HEK293T (cell line): ENCODE data around the gene PKN3.

ENCODE experiments used
- CTCF ChIA-PET: fragments of 350-600 bp; formaldehyde crosslinking; extraction: SDS; loops from one replicate; lab custom pipeline; 2021; ENCODE audit warnings: antibody characterized with exemption, inconsistent platforms; lab: Yijun Ruan, JAX
- POLR2A ChIA-PET: fragments of 350-600 bp; formaldehyde crosslinking; extraction: SDS; loops from one replicate; lab custom pipeline; 2020; ENCODE audit warnings: antibody characterized with exemption, inconsistent platforms; lab: Yijun Ruan, JAX
- DNase-seq: peaks from one replicate; pipeline ENCODE4 v3.0.0; 2012; ENCODE audit warnings: mixed read lengths; ENCODE audit errors: extremely low spot score
- ARNT ChIP-seq: fragments of 450-650 bp; IDR thresholded peaks from 2 replicates; pipeline ENCODE4 v1.6.1; 2017; ENCODE audit warnings: mild to moderate bottlenecking
- BHLHE40 ChIP-seq: fragments of 450-650 bp; IDR thresholded peaks from 2 replicates; pipeline ENCODE4 v1.6.1; 2016; ENCODE audit warnings: mild to moderate bottlenecking, moderate library complexity, borderline replicate concordance
- CTBP1 ChIP-seq: fragments of 450-650 bp; IDR thresholded peaks from 2 replicates; pipeline ENCODE4 v1.6.1; 2016; ENCODE audit warnings: borderline replicate concordance
- ELF4 ChIP-seq: fragments of 450-650 bp; IDR thresholded peaks from 2 replicates; pipeline ENCODE4 v1.6.1; 2017; ENCODE audit warnings: antibody characterized with exemption
- FOXA1 ChIP-seq: fragments of 450-650 bp; IDR thresholded peaks from 2 replicates; pipeline ENCODE4 v1.6.1; 2016; ENCODE audit warnings: mild to moderate bottlenecking
- FOXK2 ChIP-seq: fragments of 450-650 bp; IDR thresholded peaks from 2 replicates; pipeline ENCODE4 v1.6.1; 2016; ENCODE audit warnings: mild to moderate bottlenecking
- FOXM1 ChIP-seq: fragments of 450-650 bp; IDR thresholded peaks from 2 replicates; pipeline ENCODE4 v1.6.1; 2017; ENCODE audit warnings: mild to moderate bottlenecking, borderline replicate concordance
- HDGF ChIP-seq: fragments of 450-650 bp; IDR thresholded peaks from 2 replicates; pipeline ENCODE4 v1.6.1; 2017; ENCODE audit warnings: antibody characterized with exemption, borderline replicate concordance
- L3MBTL2 ChIP-seq: fragments of 450-650 bp; conservative IDR thresholded peaks from 2 replicates; pipeline ENCODE4 v1.6.1; 2016; ENCODE audit warnings: mild to moderate bottlenecking
- LEF1 ChIP-seq: fragments of 450-650 bp; IDR thresholded peaks from 2 replicates; pipeline ENCODE4 v1.6.1; 2017; ENCODE audit warnings: mild to moderate bottlenecking, borderline replicate concordance
- NFRKB ChIP-seq: fragments of 450-650 bp; IDR thresholded peaks from 2 replicates; pipeline ENCODE4 v1.6.1; 2016; ENCODE audit warnings: mild to moderate bottlenecking, moderate library complexity
- PKNOX1 ChIP-seq: fragments of 450-650 bp; IDR thresholded peaks from 2 replicates; pipeline ENCODE4 v1.6.1; 2016
- SP1 ChIP-seq: fragments of 450-650 bp; IDR thresholded peaks from 2 replicates; pipeline ENCODE4 v1.6.1; 2017
- SUZ12 ChIP-seq: fragments of 450-650 bp; IDR thresholded peaks from 2 replicates; pipeline ENCODE4 v1.6.1; 2016; ENCODE audit warnings: mild to moderate bottlenecking
- TARDBP ChIP-seq: fragments of 450-650 bp; IDR thresholded peaks from 2 replicates; pipeline ENCODE4 v1.6.1; 2016
- ZNF384 ChIP-seq: fragments of 450-650 bp; IDR thresholded peaks from 2 replicates; pipeline ENCODE4 v1.6.1; 2016

The PKN3 gene

GRCh38 chr9:128707446-128707845, 5.1 kb downstream of the PKN3 start:
- TF ChIP-seq FOXM1: no peak
- TF ChIP-seq CTBP1: no peak
- no peak for TF ChIP-seq SUZ12
- TF ChIP-seq ZNF384: no peak
- no peak for TF ChIP-seq HDGF
- no peak for TF ChIP-seq L3MBTL2
- no peak for TF ChIP-seq SP1
- no peak for TF ChIP-seq ELF4
- no peak for TF ChIP-seq LEF1
- TF ChIP-seq BHLHE40: no peak
- TF ChIP-seq FOXA1: no peak
- TF ChIP-seq ARNT: no peak
- no peak for TF ChIP-seq FOXK2
- TF ChIP-seq NFRKB: no peak
- TF ChIP-seq TARDBP: no peak
- TF ChIP-seq PKNOX1: no peak
- POLR2A ChIA-PET: interaction anchor here (1.0 kb wide), 1 partner anchor 18 kb away, joined by 4 read pairs; the partner anchor contains the start of gene SET
- DNase-seq: no peak
- CTCF ChIA-PET: no interaction called here

GRCh38 chr9:128712451-128713410, 10.4 kb downstream of the PKN3 start:
- ChIA-PET CTCF (no interaction called here), POLR2A (no interaction called here)
- DNase-seq: no peak
- no peak for TF ChIP-seq ZNF384
- TF ChIP-seq FOXK2: no peak
- no peak for TF ChIP-seq HDGF
- no peak for TF ChIP-seq ARNT
- TF ChIP-seq BHLHE40: no peak
- TF ChIP-seq PKNOX1: no peak
- no peak for TF ChIP-seq NFRKB
- no peak for TF ChIP-seq SUZ12
- TF ChIP-seq FOXA1: no peak
- no peak for TF ChIP-seq ELF4
- TF ChIP-seq SP1: no peak
- TF ChIP-seq L3MBTL2: no peak
- no peak for TF ChIP-seq LEF1
- TF ChIP-seq FOXM1: no peak
- TF ChIP-seq TARDBP: no peak
- no peak for TF ChIP-seq CTBP1

- no peak for DNase-seq
- CTCF ChIA-PET: no interaction called here
- TF ChIP-seq FOXM1 (no peak), PKNOX1 (no peak), CTBP1 (no peak), ARNT (no peak), L3MBTL2 (no peak), TARDBP (no peak), HDGF (no peak), ELF4 (no peak), FOXK2 (no peak)
- POLR2A ChIA-PET: no interaction called here
These were observed 11.1 kb downstream of the PKN3 start for GRCh38 chr9:128713411-128713780.

GRCh38 chr9:128713941-128714573, 11.8 kb downstream of the PKN3 start:
- POLR2A ChIA-PET: no interaction called here
- DNase-seq: no peak
- TF ChIP-seq NFRKB (no peak), PKNOX1 (no peak), SUZ12 (no peak), ZNF384 (no peak), ELF4 (no peak), BHLHE40 (no peak), LEF1 (no peak), L3MBTL2 (no peak), FOXM1 (no peak), FOXA1 (no peak), TARDBP (no peak), ARNT (no peak), SP1 (no peak), FOXK2 (no peak), CTBP1 (no peak), HDGF (no peak)
- CTCF ChIA-PET: no interaction called here

- CTCF ChIA-PET: no interaction called here
These were observed 12.5 kb downstream of the PKN3 start for GRCh38 chr9:128714586-128715435.

More at GRCh38 chr9:128714586-128715435, 12.5 kb downstream of the PKN3 start:
- DNase-seq: no peak
- POLR2A ChIA-PET: no interaction called here
- no peak for TF ChIP-seq SUZ12
- TF ChIP-seq HDGF: no peak
- no peak for TF ChIP-seq BHLHE40
- TF ChIP-seq FOXM1: no peak
- no peak for TF ChIP-seq ARNT
- TF ChIP-seq L3MBTL2: no peak
- TF ChIP-seq FOXA1: no peak
- TF ChIP-seq NFRKB: no peak
- TF ChIP-seq SP1: no peak
- TF ChIP-seq TARDBP: no peak
- no peak for TF ChIP-seq FOXK2
